Ureter (tissue), 1 donor: ENCODE data around the gene CASP2. TPM values are rescaled to one million over a fixed set of nuclear protein-coding genes. Genes with fewer than 3 reads are reported as not detected.

Source experiments
- DNase-seq: peaks from one replicate; pipeline ENCODE4 v3.0.0-alpha.2; 2020; ENCODE audit warnings: low spot score
- total RNA-seq: library from RNA; stranded (reverse); gene quantifications from one replicate; pipeline ENCODE4 v1.2.4, GENCODE V29; 2023
- donor health status: DM: yes; HTN: yes; CAD: no.

The CASP2 gene
- total RNA-seq, 1 donor from 2014 or later = 42.3 TPM

- no peak for DNase-seq
These were observed 46.1 kb downstream of the CASP2 start for GRCh38 chr7:143334244-143334643.

GRCh38 chr7:143337216-143337615 is 49.1 kb downstream of the CASP2 start:
- DNase-seq = no peak

GRCh38 chr7:143341842-143342241 is 53.7 kb downstream of the CASP2 start:
- no peak for DNase-seq

- no peak for DNase-seq
These were observed 55.4 kb downstream of the CASP2 start for GRCh38 chr7:143343596-143343995.

- no peak for DNase-seq
These were observed 57.3 kb downstream of the CASP2 start for GRCh38 chr7:143345428-143345900.

GRCh38 chr7:143346018-143346417 is 57.9 kb downstream of the CASP2 start:
- DNase-seq = no peak

- no peak for DNase-seq
These were observed 59.8 kb downstream of the CASP2 start for GRCh38 chr7:143347950-143348349.

GRCh38 chr7:143351060-143351459 is 62.9 kb downstream of the CASP2 start:
- no peak for DNase-seq

GRCh38 chr7:143351574-143351973 is 63.4 kb downstream of the CASP2 start:
- no peak for DNase-seq

- DNase-seq = no peak
These were observed 64.4 kb downstream of the CASP2 start for GRCh38 chr7:143352531-143353002.

- no peak for DNase-seq
These were observed 66.2 kb downstream of the CASP2 start for GRCh38 chr7:143354376-143354775.

GRCh38 chr7:143354965-143355364 is 66.8 kb downstream of the CASP2 start:
- no peak for DNase-seq

- DNase-seq = no peak
These were observed 67.6 kb downstream of the CASP2 start for GRCh38 chr7:143355450-143356385.

- DNase-seq = no peak
These were observed 68.4 kb downstream of the CASP2 start for GRCh38 chr7:143356414-143357050.

Other genes with a start within 250 kb of the CASP2 start
- not detected for gene OR6V1, start 236.0 kb upstream of the CASP2 start, total RNA-seq
- gene PIP, start 156.3 kb upstream of the CASP2 start, total RNA-seq = not detected
- gene TAS2R39, start 104.9 kb upstream of the CASP2 start, total RNA-seq = not detected
- gene TAS2R40, start 66.3 kb upstream of the CASP2 start, total RNA-seq = not detected
- gene GSTK1, start 24.9 kb upstream of the CASP2 start, total RNA-seq = 200 TPM
- gene TMEM139, start 3.4 kb upstream of the CASP2 start, total RNA-seq = 34.0 TPM
- gene CLCN1, start 27.8 kb downstream of the CASP2 start, total RNA-seq = 0.31 TPM
- gene FAM131B, start 74.4 kb downstream of the CASP2 start, total RNA-seq = 0.57 TPM
- 169 TPM for gene ZYX, start 93.0 kb downstream of the CASP2 start, total RNA-seq
- gene EPHA1, start 120.5 kb downstream of the CASP2 start, total RNA-seq = 24.9 TPM
- 0.55 TPM for gene TAS2R60, start 155.1 kb downstream of the CASP2 start, total RNA-seq
- not detected for gene TAS2R41, start 189.5 kb downstream of the CASP2 start, total RNA-seq